IPS-NIHi11 (cell line): ENCODE results near the gene TBPL1.
A peak's percentile ranks its signal among the peaks of the same experiment; 100 is the strongest.
"Not testable (repeated sequence)": the region's sequence is repeated elsewhere in the genome, so short reads cannot be mapped to it uniquely, and the experiment has no call there.

ENCODE experiments used
- DNase-seq: peaks from one replicate; pipeline ENCODE4 v3.0.0; 2012; ENCODE audit warnings: mixed read lengths, low spot score

The TBPL1 gene

GRCh38 chr6:133952815-133953633 lies at the start of gene TBPL1:
TSS of gene TBPL1 (plus strand) at chr6:133953224. CDS start at chr6:133980126, 26,902 bp downstream.
- DNase-seq = peak; percentile 92

GRCh38 chr6:133903855-133904254 lies 49.2 kb upstream of the TBPL1 start:
- no peak for DNase-seq

- DNase-seq = no peak
These were observed 47.0 kb upstream of the TBPL1 start for GRCh38 chr6:133906050-133906449.

GRCh38 chr6:133916650-133917151 lies 36.3 kb upstream of the TBPL1 start:
- peak; percentile 79 for DNase-seq

GRCh38 chr6:133917781-133918180 lies 35.2 kb upstream of the TBPL1 start:
- DNase-seq = no peak

GRCh38 chr6:133918208-133918930 lies 34.7 kb upstream of the TBPL1 start:
- no peak for DNase-seq

GRCh38 chr6:133919362-133919761 lies 33.7 kb upstream of the TBPL1 start:
- no peak for DNase-seq

GRCh38 chr6:133921249-133921859 lies 31.7 kb upstream of the TBPL1 start:
- peak; percentile 74 for DNase-seq

GRCh38 chr6:133923938-133924593 lies 29.0 kb upstream of the TBPL1 start:
- peak; percentile 67 for DNase-seq

- not testable (repeated sequence) for DNase-seq
These were observed 21.8 kb upstream of the TBPL1 start for GRCh38 chr6:133931221-133931620.

GRCh38 chr6:133936352-133936751 lies 16.7 kb upstream of the TBPL1 start:
- not testable (repeated sequence) for DNase-seq

GRCh38 chr6:133937909-133938308 lies 15.1 kb upstream of the TBPL1 start:
- DNase-seq = no peak

GRCh38 chr6:133938533-133938932 lies 14.5 kb upstream of the TBPL1 start:
- no peak for DNase-seq

- DNase-seq = no peak
These were observed 13.0 kb upstream of the TBPL1 start for GRCh38 chr6:133939778-133940667.

- peak; percentile 23 for DNase-seq
These were observed 7.9 kb upstream of the TBPL1 start for GRCh38 chr6:133945158-133945557.

- DNase-seq = no peak
These were observed 5.6 kb upstream of the TBPL1 start for GRCh38 chr6:133947302-133947900.

- no peak for DNase-seq
These were observed 4.6 kb upstream of the TBPL1 start for GRCh38 chr6:133948472-133948871.

GRCh38 chr6:133951227-133951626 lies 1.8 kb upstream of the TBPL1 start:
- no peak for DNase-seq

- peak; percentile 60 for DNase-seq
These were observed 876 bp upstream of the TBPL1 start for GRCh38 chr6:133951881-133952814.
